OCI-LY3 (cell line): Measurements from ENCODE around the gene BIRC6.
A peak's percentile ranks its signal among the peaks of the same experiment; 100 is the strongest.
"Not testable (repeated sequence)": the region's sequence is repeated elsewhere in the genome, so short reads cannot be mapped to it uniquely, and the experiment has no call there.

Experiments used
- H2AFZ ChIP-seq: fragments of 200-600, 300-600 bp; shearing (Covaris generic); 2 replicates; pipeline ENCODE4 v1.6.0; 2014; ENCODE audit warnings: antibody characterized with exemption, low read depth, low read length
- H3K27ac ChIP-seq: fragments of 200-600, 300-600 bp; sonication (generic); 2 replicates; pipeline ENCODE4 v1.5.1; 2014; ENCODE audit warnings: mild to moderate bottlenecking, low read length, moderate library complexity, mixed read lengths
- H3K27me3 ChIP-seq: fragments of 200-600, 300-600 bp; sonication (generic); 2 replicates; pipeline ENCODE4 v1.6.1; 2014; ENCODE audit warnings: low read depth, low read length, mixed read lengths
- H3K36me3 ChIP-seq: fragments of 200-600, 300-600 bp; sonication (generic); replicated peaks from 2 replicates; pipeline ENCODE3; 2014; ENCODE audit warnings: low read depth, low read length, mixed read lengths
- H3K4me1 ChIP-seq: fragments of 300-600, 200-600 bp; sonication (generic); 2 replicates; pipeline ENCODE4 v1.6.1; 2014; ENCODE audit warnings: low read length, mixed read lengths
- H3K4me2 ChIP-seq: fragments of 200-600, 300-600 bp; sonication (generic); 2 replicates; pipeline ENCODE4 v1.6.1; 2014; ENCODE audit warnings: low read length, mixed read lengths
- H3K4me3 ChIP-seq: fragments of 300-600, 200-600 bp; sonication (generic); 2 replicates; pipeline ENCODE4 v1.5.1; 2014; ENCODE audit warnings: antibody characterized with exemption, mild to moderate bottlenecking, low read length, moderate library complexity
- H3K79me2 ChIP-seq: fragments of 300-600, 200-600 bp; shearing (Covaris generic); 2 replicates; pipeline ENCODE4 v1.6.1; 2014; ENCODE audit warnings: mild to moderate bottlenecking, low read length, mixed read lengths
- H3K9ac ChIP-seq: fragments of 300-600, 200-600 bp; shearing (Covaris generic); 2 replicates; pipeline ENCODE4 v1.6.0; 2014; ENCODE audit warnings: mild to moderate bottlenecking, low read length, moderate library complexity
- H3K9me3 ChIP-seq: fragments of 200-600, 300-600 bp; shearing (Covaris generic); 2 replicates; pipeline ENCODE4 v1.6.1; 2014; ENCODE audit warnings: low read length, mixed read lengths; ENCODE audit not compliant: insufficient read depth
- H4K20me1 ChIP-seq: fragments of 200-600, 300-600 bp; sonication (generic); 2 replicates; pipeline ENCODE4 v1.6.1; 2016; ENCODE audit warnings: low read length, mixed read lengths; ENCODE audit not compliant: insufficient read depth
- CTCF ChIP-seq: fragments of 200-600, 300-600 bp; sonication (generic); IDR thresholded peaks from 2 replicates; pipeline ENCODE4 v1.5.1; 2014; ENCODE audit warnings: antibody characterized with exemption, low read length, low read depth
- EZH2phosphoT487 ChIP-seq: fragments of 200-600 bp; shearing (Covaris generic); IDR thresholded peaks from 2 replicates; pipeline ENCODE4 v1.6.1; 2018; ENCODE audit warnings: antibody characterized with exemption, mixed run types, low read depth

The BIRC6 gene

DNA sequence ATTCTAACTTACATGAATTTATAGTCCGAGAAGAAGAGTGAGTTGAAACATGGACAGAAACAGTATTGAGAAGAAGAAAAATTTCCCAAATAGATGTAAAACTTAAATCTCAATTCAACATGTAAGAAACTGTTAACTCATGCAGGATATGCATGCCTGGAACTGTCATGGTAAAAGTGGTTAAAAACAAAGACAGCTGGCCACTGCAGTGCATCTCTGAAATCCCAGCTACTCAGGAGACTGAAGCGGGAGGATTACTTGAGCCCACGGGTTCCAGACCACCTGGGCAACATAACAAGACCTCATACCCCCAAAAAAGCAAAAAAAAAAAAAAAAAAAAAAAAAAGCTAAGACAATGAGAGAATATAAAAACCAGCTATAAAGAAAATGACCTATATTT is 178.0 kb downstream of the BIRC6 start:
- H3K4me3 ChIP-seq, result no peak overlapping the region
- H2AFZ ChIP-seq, result no peak overlapping the region
- H3K79me2 ChIP-seq, result no peaks in the 10 kb centered on the region
- no peak overlapping the region for H3K4me2 ChIP-seq
- TF ChIP-seq EZH2phosphoT487 (no peak), CTCF (no peak)
- H3K9ac ChIP-seq, result no peak overlapping the region
- H3K27me3 ChIP-seq, result no peaks in the 10 kb centered on the region
- H3K27ac ChIP-seq, result no peak overlapping the region
- H3K9me3 ChIP-seq, result no peaks in the 10 kb centered on the region
- peaks cover 2% of the 10 kb centered on the region; the same call in 1 of the 2 replicates for H3K4me1 ChIP-seq
- peaks cover 24% of the 10 kb centered on the region for H3K36me3 ChIP-seq
- no peaks in the 10 kb centered on the region for H4K20me1 ChIP-seq

DNA sequence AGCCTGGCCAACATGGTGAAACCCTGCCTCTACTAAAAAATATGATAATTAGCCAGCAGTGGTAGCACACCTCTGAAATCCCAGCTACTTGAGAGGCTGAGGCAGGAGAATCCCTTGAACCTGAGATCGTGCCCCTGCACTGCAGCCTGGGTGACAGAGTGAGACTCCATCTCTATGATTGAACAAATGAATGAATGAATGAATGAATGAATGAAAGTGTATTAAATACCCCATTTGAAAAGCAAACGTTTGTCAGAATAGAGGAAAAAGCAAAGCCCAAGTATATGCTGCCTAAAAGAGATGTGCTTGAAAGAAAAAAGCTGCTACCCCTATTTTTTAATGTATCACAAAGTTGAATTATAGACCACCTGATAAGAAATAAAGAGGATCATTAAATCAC is 181.9 kb downstream of the BIRC6 start:
- Histone ChIP-seq H3K9me3 (no peaks in the 10 kb centered on the region), H3K9ac (no peak overlapping the region), H3K4me3 (no peak overlapping the region), H3K36me3 (peaks cover 13% of the 10 kb centered on the region), H3K27ac (no peak overlapping the region), H3K79me2 (no peaks in the 10 kb centered on the region), H3K4me1 (peaks cover 2% of the 10 kb centered on the region; the same call in 1 of the 2 replicates), H2AFZ (no peak overlapping the region), H3K27me3 (no peaks in the 10 kb centered on the region), H3K4me2 (no peak overlapping the region), H4K20me1 (no peaks in the 10 kb centered on the region)
- TF ChIP-seq CTCF (no peak), EZH2phosphoT487 (no peak)

DNA sequence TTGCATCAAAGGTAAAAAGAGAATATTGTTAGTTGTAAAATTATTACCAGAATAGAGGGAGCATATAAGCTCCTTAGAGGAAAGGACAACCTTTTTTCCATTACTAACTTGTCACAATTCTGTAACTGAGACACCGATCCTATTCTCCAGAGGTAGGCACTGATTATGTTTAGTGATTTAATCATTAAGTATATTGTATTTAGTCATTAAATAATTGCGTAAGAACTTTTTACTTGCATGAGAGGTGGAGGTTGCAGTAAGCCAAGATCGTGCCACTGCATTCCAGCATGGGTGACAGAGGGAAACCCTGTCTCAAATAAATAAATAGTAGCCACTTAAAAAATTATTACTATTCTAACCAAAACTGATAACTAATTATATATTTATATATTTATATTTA is 195.7 kb downstream of the BIRC6 start:
- H3K36me3 ChIP-seq, result peaks cover 11% of the 10 kb centered on the region
- H3K9me3 ChIP-seq, H3K27me3 ChIP-seq, H3K79me2 ChIP-seq, H2AFZ ChIP-seq, H3K4me3 ChIP-seq, H3K27ac ChIP-seq, H4K20me1 ChIP-seq, H3K4me2 ChIP-seq, H3K9ac ChIP-seq: not testable (repeated sequence)
- H3K4me1 ChIP-seq, result peaks cover 12% of the 10 kb centered on the region

GRCh38 chr2:32553829-32554432 is 197.1 kb downstream of the BIRC6 start:
- H3K27ac ChIP-seq, result peak overlapping the region; percentile 73
- no peaks in the 10 kb centered on the region for H3K9me3 ChIP-seq
- H3K36me3 ChIP-seq, result peaks cover 6% of the 10 kb centered on the region
- H3K9ac ChIP-seq, result no peak overlapping the region
- H2AFZ ChIP-seq, result no peak overlapping the region
- no peaks in the 10 kb centered on the region for H3K79me2 ChIP-seq
- peaks cover 12% of the 10 kb centered on the region for H3K4me1 ChIP-seq
- 0 out of 2 replicates have a peak overlapping the region, but pooled peaks have one; percentile 31 for H3K4me3 ChIP-seq
- peak overlapping the region; percentile 60 for H3K4me2 ChIP-seq
- H3K27me3 ChIP-seq, result no peaks in the 10 kb centered on the region
- H4K20me1 ChIP-seq, result peaks cover 4% of the 10 kb centered on the region; the same call in 1 of the 2 replicates
- peak; percentile 82 for TF ChIP-seq CTCF
- TF ChIP-seq EZH2phosphoT487, result no peak
